PC-9 (cell line): ENCODE measurements around the gene PHLPP1. TPM values are rescaled to one million over a fixed set of nuclear protein-coding genes. Genes with fewer than 3 reads are reported as not detected.

ENCODE experiments used
- BruUV-seq: library from RNA; stranded (reverse); fragments of 400-500 nt; replicated peaks from 2 replicates; lab custom pipeline; 2021; lab: Mats Ljungman, UMichigan
- CTCF ChIA-PET: fragments of 300-600 bp; sonication (Branson Sonifier 250); formaldehyde crosslinking; loops from one replicate; lab custom pipeline; 2022; ENCODE audit warnings: antibody characterized with exemption; lab: Charles Lee
- POLR2A ChIA-PET: fragments of 300-600 bp; sonication (Branson Sonifier 250); formaldehyde crosslinking; loops from one replicate; lab custom pipeline; 2022; ENCODE audit warnings: antibody characterized with exemption; ENCODE audit not compliant: unreplicated experiment; lab: Charles Lee
- DNase-seq, 2 experiments: peaks; one replicate each; pipeline versions ENCODE4 v3.0.0 to v3.0.0-alpha.2; 2015 to 2022; ENCODE audit warnings: mixed read lengths in 1 of 2
- H2AFZ ChIP-seq: fragments of 200-600 bp; sonication (generic); 2 replicates; pipeline ENCODE4 v1.8.1; 2017; ENCODE audit warnings: antibody characterized with exemption
- H3F3A ChIP-seq: fragments of 200-600 bp; sonication (generic); 2 replicates; pipeline ENCODE4 v1.8.1; 2017; ENCODE audit warnings: antibody characterized with exemption, mild to moderate bottlenecking, low read depth; ENCODE audit not compliant: insufficient read depth
- H3K27ac ChIP-seq: fragments of 200-600 bp; sonication (generic); 2 replicates; pipeline ENCODE4 v1.6.1; 2016; ENCODE audit warnings: mixed run types
- H3K27me3 ChIP-seq: fragments of 200-600 bp; sonication (generic); 2 replicates; pipeline ENCODE4 v1.6.1; 2016; ENCODE audit warnings: low read depth, mixed run types; ENCODE audit not compliant: insufficient read depth
- H3K36me3 ChIP-seq: fragments of 200-600 bp; sonication (generic); 2 replicates; pipeline ENCODE4 v1.6.1; 2016; ENCODE audit warnings: low read depth, mixed run types
- H3K4me1 ChIP-seq: fragments of 200-600 bp; sonication (generic); replicated peaks from 2 replicates; pipeline ENCODE4 v1.6.1; 2016; ENCODE audit warnings: mixed run types; ENCODE audit not compliant: insufficient read depth
- H3K4me2 ChIP-seq: fragments of 200-600 bp; sonication (generic); 2 replicates; pipeline ENCODE4 v1.6.1; 2017; ENCODE audit warnings: mixed run types
- H3K4me3 ChIP-seq: fragments of 200-600 bp; sonication (generic); 2 replicates; pipeline ENCODE4 v1.6.1; 2016; ENCODE audit warnings: mixed run types
- H3K79me2 ChIP-seq: fragments of 200-600 bp; sonication (generic); 2 replicates; pipeline ENCODE4 v1.6.1; 2017; ENCODE audit warnings: low read depth, mixed run types
- H3K9me2 ChIP-seq: fragments of 200-600 bp; sonication (generic); 2 replicates; pipeline ENCODE4 v1.8.1; 2017; ENCODE audit warnings: mild to moderate bottlenecking; ENCODE audit not compliant: insufficient read depth
- H3K9me3 ChIP-seq: fragments of 200-600 bp; sonication (generic); 2 replicates; pipeline ENCODE4 v1.8.1; 2016; ENCODE audit warnings: low read depth; ENCODE audit not compliant: insufficient read depth
- H4K20me1 ChIP-seq: fragments of 200-600 bp; sonication (generic); 2 replicates; pipeline ENCODE4 v1.8.1; 2017; ENCODE audit not compliant: insufficient read depth
- CTCF ChIP-seq: fragments of 200-600 bp; sonication (generic); conservative IDR thresholded peaks from 2 replicates; pipeline ENCODE4 v1.6.1; 2017; ENCODE audit warnings: mixed run types, antibody characterized with exemption, mild to moderate bottlenecking, moderate library complexity
- EZH2 ChIP-seq: fragments of 200-600 bp; sonication (generic); IDR thresholded peaks from 2 replicates; pipeline ENCODE4 v1.8.0; 2017; ENCODE audit warnings: antibody characterized with exemption, low read depth
- intact Hi-C: fragments of 100-400 bp; cut with micrococcal nuclease; formaldehyde crosslinking; loops from one replicate; pipeline ENCODE4 v1.10.0; 2022; ENCODE audit not compliant: unreplicated experiment
- total RNA-seq: library from RNA; stranded (reverse); gene quantifications from 2 replicates; pipeline ENCODE4 v1.2.3, GENCODE V29; 2021

Gene PHLPP1
- total RNA-seq, 1 experiment from 2014 or later: 21.1 TPM

GRCh38 chr18:62759704-62760402 is 44.5 kb downstream of the PHLPP1 start:
- TF ChIP-seq CTCF (no peak), EZH2 (no peak)
- ChIA-PET CTCF (no interaction called here), POLR2A (no interaction called here)
- H3K27ac ChIP-seq: peak overlapping the region; percentile 79
- H3K9me3 ChIP-seq: no peaks in the 10 kb centered on the region
- H3K4me3 ChIP-seq: peak overlapping the region; percentile 32; the same call in 1 of the 2 replicates
- no peaks in the 10 kb centered on the region for H3K36me3 ChIP-seq
- H2AFZ ChIP-seq: no peak overlapping the region
- H3F3A ChIP-seq: peaks cover 42% of the 10 kb centered on the region
- BruUV-seq: no TSS peak
- intact Hi-C loops: loop anchor here (2.0 to 5.0 kb wide), 2 partner anchors 41 to 43 kb away; partner anchors contain the start of gene PHLPP1
- H3K27me3 ChIP-seq: no peaks in the 10 kb centered on the region
- no peaks in the 10 kb centered on the region for H4K20me1 ChIP-seq
- H3K79me2 ChIP-seq: peaks cover 86% of the 10 kb centered on the region
- peak overlapping the region; percentile 78 for H3K4me2 ChIP-seq
- DNase-seq: peak in 1 of 2 experiments; percentile 43
- H3K4me1 ChIP-seq: peaks cover 61% of the 10 kb centered on the region
- no peaks in the 10 kb centered on the region for H3K9me2 ChIP-seq

GRCh38 chr18:62760403-62760734 is 45.0 kb downstream of the PHLPP1 start:
- Histone ChIP-seq H3K4me2 (0 out of 2 replicates have a peak overlapping the region, but pooled peaks have one; percentile 78), H3K4me3 (no peak overlapping the region), H2AFZ (no peak overlapping the region)

DNA sequence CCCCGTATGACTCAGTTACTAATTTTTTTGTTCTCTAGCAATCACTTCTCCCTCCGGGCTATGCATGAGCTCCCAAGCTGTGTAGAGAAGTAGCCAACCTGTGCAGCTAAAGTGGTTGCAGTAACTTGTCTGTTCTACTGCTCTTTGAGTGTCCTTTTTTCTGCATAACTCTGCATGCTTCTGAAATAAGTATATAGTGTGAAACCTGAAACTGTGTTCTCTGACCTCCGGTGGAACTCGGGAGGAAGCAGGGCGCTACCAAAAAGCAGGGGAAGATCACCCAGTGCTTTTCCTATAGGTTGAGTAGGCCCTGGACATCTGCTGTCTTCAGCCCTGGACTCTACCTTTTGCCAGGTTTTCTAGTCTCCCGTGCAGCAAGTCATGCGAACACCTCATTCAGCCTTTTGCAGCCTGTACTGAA is 47.8 kb downstream of the PHLPP1 start:
- intact Hi-C loops: no loop called here

More at GRCh38 chr18:62760403-62760734, 45.0 kb downstream of the PHLPP1 start:
- no peaks in the 10 kb centered on the region for H3K9me3 ChIP-seq
- H3K79me2 ChIP-seq: peaks cover 86% of the 10 kb centered on the region
- peaks cover 61% of the 10 kb centered on the region for H3K4me1 ChIP-seq
- no peaks in the 10 kb centered on the region for H3K9me2 ChIP-seq
- TF ChIP-seq EZH2: no peak
- no peak for TF ChIP-seq CTCF
- intact Hi-C loops: no loop called here
- peaks cover 42% of the 10 kb centered on the region for H3F3A ChIP-seq
- no TSS peak for BruUV-seq
- H4K20me1 ChIP-seq: no peaks in the 10 kb centered on the region
- POLR2A ChIA-PET: no interaction called here
- DNase-seq: no peak
- H3K27ac ChIP-seq: peak overlapping the region; percentile 79
- H3K27me3 ChIP-seq: no peaks in the 10 kb centered on the region
- CTCF ChIA-PET: no interaction called here
- H3K36me3 ChIP-seq: no peaks in the 10 kb centered on the region

More for the DNA sequence above, 47.8 kb downstream of the PHLPP1 start:
- Histone ChIP-seq H2AFZ (no peak overlapping the region), H3K4me1 (peaks cover 60% of the 10 kb centered on the region), H3K4me2 (peak overlapping the region; percentile 36), H4K20me1 (no peaks in the 10 kb centered on the region), H3K9me3 (no peaks in the 10 kb centered on the region), H3K4me3 (no peak overlapping the region), H3K27ac (peak overlapping the region; percentile 31), H3F3A (peaks cover 24% of the 10 kb centered on the region), H3K9me2 (no peaks in the 10 kb centered on the region), H3K27me3 (no peaks in the 10 kb centered on the region), H3K36me3 (no peaks in the 10 kb centered on the region), H3K79me2 (peaks cover 87% of the 10 kb centered on the region)
- no peak for TF ChIP-seq EZH2
- no peak for TF ChIP-seq CTCF
- DNase-seq: peak; percentile 27 to 66
- no TSS peak for BruUV-seq
- POLR2A ChIA-PET: interaction anchor here (0.5 to 0.7 kb wide), 2 partner anchors 15 to 46 kb away, joined by 3 to 6 read pairs; no protein-coding TSS in a partner anchor
- CTCF ChIA-PET: no interaction called here
